Mucosa of descending colon (tissue), 3 donors: ENCODE data around the gene ZMYM3. TPM values are rescaled to one million over a fixed set of nuclear protein-coding genes. Genes with fewer than 3 reads are reported as not detected.
"Not testable (repeated sequence)": the region's sequence is repeated elsewhere in the genome, so short reads cannot be mapped to it uniquely, and the experiment has no call there.

Source experiments
- ATAC-seq: fragments of 200-7000 bp; cut with Tn5 transposase; one replicate; pipeline ENCODE4 v1.9.1; 2020; ENCODE audit warnings: mild to moderate bottlenecking, moderate library complexity
- DNase-seq, 3 donors: peaks; one replicate each; pipeline ENCODE4 v3.0.0-alpha.2; 2020
- H3K36me3 ChIP-seq: fragments of 200-600 bp; one replicate; pipeline ENCODE4 v1.8.0; 2021; ENCODE audit warnings: low read depth, mild to moderate bottlenecking
- H3K4me1 ChIP-seq: fragments of 200-600 bp; one replicate; pipeline ENCODE4 v1.8.0; 2021; ENCODE audit warnings: low read depth, mild to moderate bottlenecking
- H3K4me3 ChIP-seq: fragments of 200-600 bp; one replicate; pipeline ENCODE4 v1.8.0; 2021; ENCODE audit warnings: mild to moderate bottlenecking
- H3K9me3 ChIP-seq: fragments of 200-600 bp; one replicate; pipeline ENCODE4 v1.8.0; 2021; ENCODE audit warnings: mild to moderate bottlenecking
- intact Hi-C, 2 donors: fragments of 100-400 bp; cut with DNase I in 1 of 2; cut with micrococcal nuclease in 1 of 2; formaldehyde crosslinking; loops; one replicate each; pipeline versions ENCODE4 v1.11.0 to v1.11.1; 2022; cut with DNase I, micrococcal nuclease
- total RNA-seq, 3 donors: library from RNA; stranded (reverse); fragmentation: NEBNext Ultra II Directional in 2 of 3; extraction: Animal tissue kit (Norgen Biotek cat#: 25700) in 2 of 3; gene quantifications; one replicate each; pipeline versions ENCODE4 v1.2.1 to v1.2.4, GENCODE V29; 2021 to 2023
- TF ChIP-seq, protein P1 (sequence below): fragments of 200-600 bp; IDR thresholded peaks from one replicate; pipeline ENCODE4 v1.8.0; 2022; ENCODE audit warnings: antibody characterized with exemption, mild to moderate bottlenecking
- donor health status: DM: no; HTN: no; CAD: no; lungs with moderate emphysema.
- donor health status: DM: no; HTN: no; CAD: no.
- donor health status: DM: no; HTN: yes; CAD: no.

ZMYM3 gene
- total RNA-seq, 3 donors from 2014 or later, result 13.7 to 24.9 (median 16.4) TPM

DNA sequence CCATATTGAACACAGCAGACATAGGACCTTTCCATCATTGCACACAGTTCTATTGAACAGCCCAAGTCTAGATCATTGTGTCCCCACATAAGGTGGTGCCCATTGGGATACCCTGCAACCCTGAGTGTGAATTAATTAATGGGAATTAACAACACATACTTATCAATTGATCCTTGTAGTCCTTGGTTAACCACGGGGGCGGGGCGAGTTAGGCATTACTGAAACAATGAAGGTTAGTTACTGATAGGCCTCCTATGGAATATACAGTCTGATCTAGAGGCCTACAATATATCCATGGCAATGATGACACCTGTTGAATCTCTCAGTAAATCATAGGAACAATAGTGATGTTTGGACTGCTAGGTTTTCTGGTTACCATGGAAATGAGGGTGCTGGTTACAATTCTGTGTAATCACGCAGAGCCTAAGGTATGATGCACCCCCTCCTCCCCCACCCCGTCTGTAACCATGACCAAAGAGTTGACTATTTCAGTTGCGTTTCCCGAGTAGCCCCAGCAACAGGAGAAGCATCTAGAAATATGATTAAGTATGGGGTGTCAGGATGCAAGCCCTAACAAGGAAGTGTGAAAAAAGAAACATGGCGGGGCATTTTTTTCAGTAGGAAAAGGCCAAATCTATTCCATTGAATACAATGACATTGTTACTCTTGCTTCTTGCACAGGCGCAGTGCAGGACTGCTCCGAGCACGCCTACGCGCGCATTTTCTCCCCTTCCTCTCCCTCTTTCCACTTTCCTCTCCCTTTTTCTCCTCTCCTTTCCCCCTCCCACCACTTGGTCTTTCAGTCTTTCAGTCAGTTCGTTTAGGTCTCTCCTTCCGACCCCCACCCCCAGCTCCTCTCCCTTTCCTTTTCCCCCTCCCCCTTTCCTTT, 28.8 kb upstream of the ZMYM3 start:
- Histone ChIP-seq H3K4me3 (no peak overlapping the region), H3K4me1 (no peaks in the 10 kb centered on the region), H3K9me3 (no peaks in the 10 kb centered on the region), H3K36me3 (no peaks in the 10 kb centered on the region)
- TF ChIP-seq, protein P1, sequence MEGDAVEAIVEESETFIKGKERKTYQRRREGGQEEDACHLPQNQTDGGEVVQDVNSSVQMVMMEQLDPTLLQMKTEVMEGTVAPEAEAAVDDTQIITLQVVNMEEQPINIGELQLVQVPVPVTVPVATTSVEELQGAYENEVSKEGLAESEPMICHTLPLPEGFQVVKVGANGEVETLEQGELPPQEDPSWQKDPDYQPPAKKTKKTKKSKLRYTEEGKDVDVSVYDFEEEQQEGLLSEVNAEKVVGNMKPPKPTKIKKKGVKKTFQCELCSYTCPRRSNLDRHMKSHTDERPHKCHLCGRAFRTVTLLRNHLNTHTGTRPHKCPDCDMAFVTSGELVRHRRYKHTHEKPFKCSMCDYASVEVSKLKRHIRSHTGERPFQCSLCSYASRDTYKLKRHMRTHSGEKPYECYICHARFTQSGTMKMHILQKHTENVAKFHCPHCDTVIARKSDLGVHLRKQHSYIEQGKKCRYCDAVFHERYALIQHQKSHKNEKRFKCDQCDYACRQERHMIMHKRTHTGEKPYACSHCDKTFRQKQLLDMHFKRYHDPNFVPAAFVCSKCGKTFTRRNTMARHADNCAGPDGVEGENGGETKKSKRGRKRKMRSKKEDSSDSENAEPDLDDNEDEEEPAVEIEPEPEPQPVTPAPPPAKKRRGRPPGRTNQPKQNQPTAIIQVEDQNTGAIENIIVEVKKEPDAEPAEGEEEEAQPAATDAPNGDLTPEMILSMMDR, result no peak
- intact Hi-C loops, result no loop called here
- peak; percentile 68 for ATAC-seq
- DNase-seq, result peak in 1 of 3 donors; percentile 12

DNA sequence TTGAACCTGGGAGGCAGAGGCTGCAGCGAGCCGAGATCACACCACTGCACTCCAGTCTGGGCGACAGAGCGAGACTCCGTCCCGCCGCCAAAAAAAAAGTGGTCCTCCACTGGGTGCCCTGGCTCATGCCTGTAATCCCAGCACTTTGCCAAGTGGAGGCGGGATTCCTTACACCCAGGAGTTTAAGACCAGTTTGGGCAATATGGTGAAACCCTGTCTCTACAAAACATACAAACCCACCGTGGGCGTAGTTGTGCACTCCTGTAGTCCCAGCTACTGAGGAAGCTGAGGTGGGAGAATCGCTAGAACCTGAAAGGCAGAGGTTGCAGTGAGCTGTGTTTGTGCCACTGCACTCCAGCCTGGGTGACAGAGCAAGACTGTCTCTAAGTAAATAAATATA, 27.4 kb upstream of the ZMYM3 start:
- H3K4me3 ChIP-seq, H3K9me3 ChIP-seq, H3K36me3 ChIP-seq, DNase-seq, H3K4me1 ChIP-seq, intact Hi-C loops, ATAC-seq: not testable (repeated sequence)

DNA sequence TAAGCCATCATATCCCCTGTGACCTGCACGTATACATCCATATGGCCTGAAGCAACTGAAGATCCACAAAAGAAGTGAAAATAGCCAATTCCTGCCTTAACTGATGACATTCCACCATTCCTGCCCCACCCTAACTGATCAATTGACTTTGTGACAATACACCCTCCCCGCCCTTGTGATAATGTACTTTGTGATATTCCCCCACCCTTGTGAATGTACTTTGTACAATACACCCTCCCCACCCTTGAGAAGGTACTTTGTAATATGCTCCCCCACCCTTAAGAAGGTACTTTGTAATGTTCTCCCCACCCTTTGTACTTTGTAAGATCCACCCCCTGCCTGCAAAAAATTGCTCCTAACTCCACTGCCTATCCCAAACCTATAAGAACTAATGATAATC, 18.4 kb upstream of the ZMYM3 start:
- H3K36me3 ChIP-seq, H3K9me3 ChIP-seq, intact Hi-C loops, H3K4me3 ChIP-seq, H3K4me1 ChIP-seq, DNase-seq, ATAC-seq: not testable (repeated sequence)

DNA sequence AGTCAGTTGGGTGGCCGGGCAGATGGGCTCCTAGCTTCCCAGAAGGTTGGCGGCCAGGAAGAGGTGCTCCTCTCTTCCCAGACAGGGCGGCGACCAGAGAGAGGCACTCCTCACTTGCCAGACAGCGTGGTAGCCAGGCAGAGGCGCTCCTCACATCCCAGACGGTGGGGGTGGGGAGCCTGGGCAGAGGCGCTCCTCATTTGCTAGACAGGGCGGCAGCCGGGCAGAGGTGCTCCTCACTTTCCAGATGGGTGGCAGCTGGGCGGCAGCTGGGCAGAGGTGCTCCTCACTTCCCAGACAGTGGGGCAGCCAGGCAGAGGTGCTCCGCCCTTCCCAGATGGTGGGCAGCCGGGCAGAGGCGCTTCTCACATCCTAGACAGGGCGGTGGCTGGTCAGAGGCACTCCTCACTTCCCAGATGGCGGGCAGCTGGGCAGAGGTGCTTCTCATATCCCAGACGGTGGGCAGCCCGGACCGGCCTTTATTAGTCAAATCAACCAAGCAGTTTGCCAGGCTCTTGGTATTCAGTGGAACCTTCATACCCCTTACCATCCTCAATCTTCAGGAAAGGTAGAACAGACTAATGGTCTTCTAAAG, 16.0 kb upstream of the ZMYM3 start:
- intact Hi-C loops, result no loop called here
- ATAC-seq (no peak), DNase-seq (no peak)
- Histone ChIP-seq H3K36me3 (no peaks in the 10 kb centered on the region), H3K4me3 (no peak overlapping the region), H3K9me3 (no peaks in the 10 kb centered on the region), H3K4me1 (no peaks in the 10 kb centered on the region)
- TF ChIP-seq, protein P1, result no peak

DNA sequence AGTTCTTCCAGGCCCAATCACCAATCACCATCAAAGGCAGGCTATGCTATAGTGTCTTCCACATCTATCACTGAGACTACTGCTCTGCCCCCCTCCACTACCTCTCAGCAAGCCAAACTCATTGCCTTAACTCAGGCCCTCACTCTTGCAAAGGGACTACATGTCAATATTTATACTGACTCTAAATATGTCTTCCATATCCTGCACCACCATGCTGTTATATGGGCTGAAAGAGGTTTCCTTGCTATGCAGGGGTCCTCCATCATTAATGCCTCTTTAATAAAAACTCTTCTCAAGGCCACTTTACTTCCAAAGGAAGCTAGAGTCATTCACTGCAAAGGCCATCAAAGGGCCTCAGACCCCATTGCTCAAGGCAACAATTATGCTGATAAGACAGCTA, 14.7 kb upstream of the ZMYM3 start:
- intact Hi-C loops, H3K4me3 ChIP-seq, DNase-seq, ATAC-seq, H3K36me3 ChIP-seq, H3K9me3 ChIP-seq, H3K4me1 ChIP-seq: not testable (repeated sequence)

DNA sequence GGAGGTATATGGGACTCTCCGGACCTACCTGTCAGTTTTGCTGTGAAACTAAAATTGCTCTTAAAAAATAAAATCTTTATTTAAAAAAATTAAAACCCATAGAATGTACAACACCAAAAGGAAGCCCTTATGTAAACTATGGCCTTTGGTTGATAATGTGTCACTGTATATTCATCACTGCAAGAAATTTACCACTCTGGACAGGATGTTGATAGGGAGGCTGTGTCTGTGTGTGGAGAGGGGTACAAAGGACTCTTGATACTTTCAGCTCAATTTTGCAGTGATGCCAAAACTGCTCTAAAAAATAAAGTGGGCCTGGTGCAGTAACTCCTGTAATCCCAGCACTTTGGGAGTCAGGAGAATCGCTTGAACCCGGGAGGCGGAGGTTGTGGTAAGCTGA, 2.9 kb upstream of the ZMYM3 start:
- DNase-seq (no peak), ATAC-seq (no peak)
- H3K4me1 ChIP-seq, result no peaks in the 10 kb centered on the region
- no peaks in the 10 kb centered on the region for H3K9me3 ChIP-seq
- H3K4me3 ChIP-seq, result no peak overlapping the region
- no peaks in the 10 kb centered on the region for H3K36me3 ChIP-seq
- intact Hi-C loops, result no loop called here
- TF ChIP-seq, protein P1, result no peak

DNA sequence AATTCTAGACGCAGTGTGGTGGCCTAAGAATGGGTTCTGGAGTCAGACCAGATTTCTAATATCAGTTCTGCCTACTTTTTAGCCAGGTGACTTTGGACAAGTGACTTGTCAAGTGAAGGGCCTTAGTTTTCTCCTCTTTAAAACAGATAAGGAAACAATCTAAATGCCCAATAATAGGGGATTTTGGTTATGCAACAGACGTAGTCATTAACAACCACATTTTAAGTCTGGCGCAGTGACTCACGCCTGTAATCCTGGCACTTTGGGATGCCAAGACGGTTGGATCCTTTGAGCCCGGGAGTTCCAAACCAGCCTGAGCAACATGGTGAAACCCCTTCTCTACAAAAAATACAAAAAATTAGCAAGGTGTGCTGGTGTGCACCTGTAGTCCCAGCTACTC, 2.1 kb upstream of the ZMYM3 start:
- ATAC-seq, result no peak
- Histone ChIP-seq H3K4me1 (no peaks in the 10 kb centered on the region), H3K9me3 (no peaks in the 10 kb centered on the region), H3K4me3 (no peak overlapping the region), H3K36me3 (no peaks in the 10 kb centered on the region)
- intact Hi-C loops, result no loop called here
- TF ChIP-seq, protein P1, result no peak
- DNase-seq, result no peak
